HL-60 (cell line): ENCODE results near the gene PFDN4.

Experiments used
- GABPA ChIP-seq: IDR thresholded peaks from 2 replicates; pipeline ENCODE4 v1.6.1; 2012; ENCODE audit warnings: low read depth
- POLR2AphosphoS5 ChIP-seq: IDR thresholded peaks from 2 replicates; pipeline ENCODE4 v1.6.1; 2012; ENCODE audit warnings: low read depth
- SPI1 ChIP-seq: IDR thresholded peaks from 2 replicates; pipeline ENCODE4 v1.6.1; 2012; ENCODE audit warnings: low read depth, mild to moderate bottlenecking, borderline replicate concordance
- TF ChIP-seq, protein P1 (sequence below): IDR thresholded peaks from 2 replicates; pipeline ENCODE4 v1.6.1; 2012; ENCODE audit warnings: low read depth; ENCODE audit not compliant: insufficient replicate concordance
- TF ChIP-seq, protein P2 (sequence below): IDR thresholded peaks from one replicate; pipeline ENCODE4 v1.5.1; 2011; ENCODE audit warnings: low read length, control low read depth, inconsistent platforms; ENCODE audit not compliant: insufficient read depth

DNA sequence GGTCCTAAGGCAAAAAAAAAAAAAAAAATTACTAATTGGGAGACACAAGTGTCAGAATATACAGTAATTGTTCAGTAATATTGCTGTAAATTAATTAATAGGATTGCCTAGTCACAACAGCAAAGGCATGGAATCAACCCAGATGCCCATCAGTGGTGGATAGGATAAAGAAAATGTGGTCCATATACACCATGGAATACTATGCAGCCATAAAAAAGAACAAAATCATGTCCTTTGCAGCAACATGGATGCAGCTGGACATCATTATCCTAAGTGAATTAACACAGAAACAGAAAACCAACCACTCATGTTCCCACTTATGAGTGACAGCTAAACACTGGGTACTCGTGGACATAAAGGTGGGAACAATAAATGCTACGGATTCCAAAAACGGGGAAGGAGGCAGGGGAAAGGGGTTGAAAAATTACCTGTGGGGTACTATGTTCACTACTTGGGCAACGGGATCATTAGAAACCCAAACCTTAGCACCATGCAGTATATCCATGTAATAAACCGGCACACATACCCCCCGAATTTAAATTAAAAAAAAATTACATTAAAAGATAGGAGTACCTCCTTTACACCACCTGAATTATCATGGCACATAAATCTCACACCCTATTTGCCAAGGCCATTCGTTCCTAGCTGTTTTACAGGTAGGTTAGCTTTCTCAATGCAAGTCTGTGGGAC, 689 bp upstream of the PFDN4 start:
- TF ChIP-seq, protein P1, sequence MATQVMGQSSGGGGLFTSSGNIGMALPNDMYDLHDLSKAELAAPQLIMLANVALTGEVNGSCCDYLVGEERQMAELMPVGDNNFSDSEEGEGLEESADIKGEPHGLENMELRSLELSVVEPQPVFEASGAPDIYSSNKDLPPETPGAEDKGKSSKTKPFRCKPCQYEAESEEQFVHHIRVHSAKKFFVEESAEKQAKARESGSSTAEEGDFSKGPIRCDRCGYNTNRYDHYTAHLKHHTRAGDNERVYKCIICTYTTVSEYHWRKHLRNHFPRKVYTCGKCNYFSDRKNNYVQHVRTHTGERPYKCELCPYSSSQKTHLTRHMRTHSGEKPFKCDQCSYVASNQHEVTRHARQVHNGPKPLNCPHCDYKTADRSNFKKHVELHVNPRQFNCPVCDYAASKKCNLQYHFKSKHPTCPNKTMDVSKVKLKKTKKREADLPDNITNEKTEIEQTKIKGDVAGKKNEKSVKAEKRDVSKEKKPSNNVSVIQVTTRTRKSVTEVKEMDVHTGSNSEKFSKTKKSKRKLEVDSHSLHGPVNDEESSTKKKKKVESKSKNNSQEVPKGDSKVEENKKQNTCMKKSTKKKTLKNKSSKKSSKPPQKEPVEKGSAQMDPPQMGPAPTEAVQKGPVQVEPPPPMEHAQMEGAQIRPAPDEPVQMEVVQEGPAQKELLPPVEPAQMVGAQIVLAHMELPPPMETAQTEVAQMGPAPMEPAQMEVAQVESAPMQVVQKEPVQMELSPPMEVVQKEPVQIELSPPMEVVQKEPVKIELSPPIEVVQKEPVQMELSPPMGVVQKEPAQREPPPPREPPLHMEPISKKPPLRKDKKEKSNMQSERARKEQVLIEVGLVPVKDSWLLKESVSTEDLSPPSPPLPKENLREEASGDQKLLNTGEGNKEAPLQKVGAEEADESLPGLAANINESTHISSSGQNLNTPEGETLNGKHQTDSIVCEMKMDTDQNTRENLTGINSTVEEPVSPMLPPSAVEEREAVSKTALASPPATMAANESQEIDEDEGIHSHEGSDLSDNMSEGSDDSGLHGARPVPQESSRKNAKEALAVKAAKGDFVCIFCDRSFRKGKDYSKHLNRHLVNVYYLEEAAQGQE = no peak
- TF ChIP-seq, protein P2, sequence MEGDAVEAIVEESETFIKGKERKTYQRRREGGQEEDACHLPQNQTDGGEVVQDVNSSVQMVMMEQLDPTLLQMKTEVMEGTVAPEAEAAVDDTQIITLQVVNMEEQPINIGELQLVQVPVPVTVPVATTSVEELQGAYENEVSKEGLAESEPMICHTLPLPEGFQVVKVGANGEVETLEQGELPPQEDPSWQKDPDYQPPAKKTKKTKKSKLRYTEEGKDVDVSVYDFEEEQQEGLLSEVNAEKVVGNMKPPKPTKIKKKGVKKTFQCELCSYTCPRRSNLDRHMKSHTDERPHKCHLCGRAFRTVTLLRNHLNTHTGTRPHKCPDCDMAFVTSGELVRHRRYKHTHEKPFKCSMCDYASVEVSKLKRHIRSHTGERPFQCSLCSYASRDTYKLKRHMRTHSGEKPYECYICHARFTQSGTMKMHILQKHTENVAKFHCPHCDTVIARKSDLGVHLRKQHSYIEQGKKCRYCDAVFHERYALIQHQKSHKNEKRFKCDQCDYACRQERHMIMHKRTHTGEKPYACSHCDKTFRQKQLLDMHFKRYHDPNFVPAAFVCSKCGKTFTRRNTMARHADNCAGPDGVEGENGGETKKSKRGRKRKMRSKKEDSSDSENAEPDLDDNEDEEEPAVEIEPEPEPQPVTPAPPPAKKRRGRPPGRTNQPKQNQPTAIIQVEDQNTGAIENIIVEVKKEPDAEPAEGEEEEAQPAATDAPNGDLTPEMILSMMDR = no peak
- TF ChIP-seq POLR2AphosphoS5 (no peak), GABPA (no peak), SPI1 (no peak)
